ENCODE data around the gene NSUN3. TPM values are rescaled to one million over a fixed set of nuclear protein-coding genes. Genes with fewer than 3 reads are reported as not detected.
A peak's percentile ranks its signal among the peaks of the same experiment; 100 is the strongest.

Gene NSUN3
- total and polyA plus RNA-seq, 10 of the 15 experiments (the other 5 are each of a cell fraction or from before 2014, with no cell fraction given) = 9.1 to 20.3 (median 11.7) TPM

DNA sequence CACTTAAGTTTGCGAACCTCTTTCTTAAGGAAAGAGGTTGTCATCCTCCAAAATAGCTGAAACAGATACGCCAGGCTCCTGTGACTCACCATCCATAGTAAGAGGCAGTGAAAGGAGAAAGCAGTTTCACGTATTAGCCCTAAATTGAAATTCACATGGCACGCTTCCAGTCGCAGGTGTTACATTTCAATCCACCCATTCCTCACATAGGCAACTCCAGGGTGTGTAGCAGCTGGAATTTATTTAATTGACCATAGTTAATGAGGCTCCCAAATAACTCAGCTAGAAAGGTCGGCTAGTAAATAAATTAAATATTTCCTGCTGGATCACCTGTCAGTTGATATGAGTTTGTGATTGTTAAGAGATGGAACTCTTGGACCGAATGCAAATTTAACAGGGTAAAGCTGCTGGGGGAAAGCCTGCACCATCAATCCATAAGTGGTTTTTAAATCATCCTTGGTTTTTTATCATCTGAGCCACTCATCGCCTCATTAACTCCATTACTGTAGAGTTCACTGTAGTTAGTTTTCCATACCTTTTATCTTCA lies 19.6 kb downstream of the NSUN3 start (continued):
- TF ChIP-seq, protein P1, sequence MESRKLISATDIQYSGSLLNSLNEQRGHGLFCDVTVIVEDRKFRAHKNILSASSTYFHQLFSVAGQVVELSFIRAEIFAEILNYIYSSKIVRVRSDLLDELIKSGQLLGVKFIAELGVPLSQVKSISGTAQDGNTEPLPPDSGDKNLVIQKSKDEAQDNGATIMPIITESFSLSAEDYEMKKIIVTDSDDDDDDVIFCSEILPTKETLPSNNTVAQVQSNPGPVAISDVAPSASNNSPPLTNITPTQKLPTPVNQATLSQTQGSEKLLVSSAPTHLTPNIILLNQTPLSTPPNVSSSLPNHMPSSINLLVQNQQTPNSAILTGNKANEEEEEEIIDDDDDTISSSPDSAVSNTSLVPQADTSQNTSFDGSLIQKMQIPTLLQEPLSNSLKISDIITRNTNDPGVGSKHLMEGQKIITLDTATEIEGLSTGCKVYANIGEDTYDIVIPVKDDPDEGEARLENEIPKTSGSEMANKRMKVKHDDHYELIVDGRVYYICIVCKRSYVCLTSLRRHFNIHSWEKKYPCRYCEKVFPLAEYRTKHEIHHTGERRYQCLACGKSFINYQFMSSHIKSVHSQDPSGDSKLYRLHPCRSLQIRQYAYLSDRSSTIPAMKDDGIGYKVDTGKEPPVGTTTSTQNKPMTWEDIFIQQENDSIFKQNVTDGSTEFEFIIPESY (IDR thresholded peaks at IDR 0.05) = no peak

DNA sequence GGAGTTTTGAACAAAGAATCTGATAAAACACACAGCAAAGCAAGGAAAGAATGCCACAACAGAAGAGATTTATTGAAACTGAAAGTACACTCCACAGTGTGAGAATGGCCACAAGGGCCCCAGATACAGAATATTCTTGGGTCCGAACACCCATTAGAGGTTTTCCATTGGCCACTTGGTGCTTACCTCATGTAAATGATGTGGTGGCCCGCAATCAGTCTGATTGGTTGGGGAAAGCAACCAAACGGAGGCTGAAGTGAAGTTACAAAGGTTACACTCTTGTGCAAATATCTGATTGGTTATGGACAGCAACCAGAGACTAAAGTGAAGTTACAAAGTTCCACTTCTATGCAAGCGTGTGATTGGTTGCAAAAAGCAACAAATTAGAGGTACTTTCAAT lies 20.4 kb downstream of the NSUN3 start:
- intact Hi-C loops (cut with micrococcal nuclease; ENCODE audit: unreplicated experiment) (no loop called here), in situ Hi-C loops (cut with MboI) (no loop called here)
- Histone ChIP-seq H3K9me3 (replicated peaks; ENCODE audit: control insufficient read depth, insufficient read depth, low read length) (no peaks in the 10 kb centered on the region; the same call in 1 of the 3 replicates), H3K27ac (ENCODE audit: control insufficient read depth, insufficient read depth) (no peak overlapping the region), H3K4me2 (ENCODE audit: control insufficient read depth, insufficient read depth) (no peak overlapping the region), H3K36me3 (ENCODE audit: control insufficient read depth in 2 of 2, insufficient read depth in 2 of 2, low read length in 1 of 2) (peaks cover 0 to 16% of the 10 kb centered on the region in 2 experiments; a peak in 3 of 4 replicates), H3K4me1 (ENCODE audit: control insufficient read depth, insufficient read depth, low read length) (no peaks in the 10 kb centered on the region; the same call in 1 of the 2 replicates), H4K20me1 (ENCODE audit: control insufficient read depth, insufficient read depth) (no peaks in the 10 kb centered on the region), H2AFZ (ENCODE audit: control insufficient read depth, low read depth, low read length) (no peak overlapping the region), H3K79me2 (ENCODE audit: control insufficient read depth, insufficient read depth, low read length) (no peaks in the 10 kb centered on the region; the same call in 1 of the 2 replicates), H3K27me3 (replicated peaks in 1 of 2; ENCODE audit: control insufficient read depth in 2 of 2, insufficient read depth in 2 of 2, low read length in 1 of 2) (no peaks in the 10 kb centered on the region), H3K9ac (ENCODE audit: control insufficient read depth, insufficient read depth, low read length) (no peak overlapping the region), H3K4me3 (no peak overlapping the region)
- RAD21 ChIA-PET (ENCODE audit: unreplicated experiment) = interaction anchor here (0.7 to 1.8 kb wide), 2 partner anchors 14 to 48 kb away, joined by 3 to 5 read pairs; no protein-coding TSS in a partner anchor
- TF ChIP-seq NFYB (IDR thresholded peaks at IDR 0.05; ENCODE audit: insufficient read depth, low read depth, low read length) = peak; percentile 56; the same call in 1 of the 2 replicates
- peak; percentile 57 for TF ChIP-seq RUNX3 (IDR thresholded peaks at IDR 0.05; ENCODE audit: low read length)
- no peak for TF ChIP-seq SMAD5 (IDR thresholded peaks at IDR 0.05; ENCODE audit: low read depth)
- no peak for TF ChIP-seq MTA2 (IDR thresholded peaks at IDR 0.05; ENCODE audit: low read depth)
- POLR2A ChIA-PET = interaction anchor here (0.6 kb wide), 1 partner anchor 14 kb away, joined by 3 read pairs; no protein-coding TSS in a partner anchor
- 70% methylated on average over 4 of the region's 4 CpGs for WGBS (ENCODE audit: insufficient coverage, insufficient replicate concordance, low lambda C conversion rate, missing lambda C conversion rate)
- ATAC-seq = peak; percentile 92
- CTCF ChIA-PET = interaction anchor here (1.5 kb wide), 1 partner anchor 21 kb away, joined by 5 read pairs; the partner anchor contains the start of genes DHFR2 and NSUN3
- no peak for DNase-seq (ENCODE audit: low read depth, low spot score)
- FAIRE-seq = no peak
- no TSS peak for BruUV-seq (replicated peaks)
- SMC1A ChIA-PET (ENCODE audit: uncharacterized antibody, unreplicated experiment) = interaction anchor here (1.0 kb wide), 1 partner anchor 11 kb away, joined by 3 read pairs; no protein-coding TSS in a partner anchor
